Mesendoderm (in vitro differentiated cells): ENCODE data around the gene SPTLC3.

ENCODE experiments used
- DNase-seq: peaks from one replicate; pipeline ENCODE4 v3.0.0; 2013
- H2AK5ac ChIP-seq: 2 replicates; pipeline ENCODE4 v1.6.1; 2013; ENCODE audit warnings: low read length, inconsistent platforms
- H2BK120ac ChIP-seq: 2 replicates; pipeline ENCODE4 v1.6.1; 2013; ENCODE audit warnings: low read depth, mild to moderate bottlenecking, low read length, moderate library complexity, mixed read lengths
- H2BK15ac ChIP-seq: replicated peaks from 2 replicates; pipeline ENCODE4 v1.6.1; 2013; ENCODE audit warnings: low read depth, mild to moderate bottlenecking, moderate library complexity
- H2BK5ac ChIP-seq: 2 replicates; pipeline ENCODE4 v1.6.1; 2013; ENCODE audit warnings: low read length, inconsistent platforms
- H3K18ac ChIP-seq: 2 replicates; pipeline ENCODE4 v1.6.1; 2013; ENCODE audit warnings: mild to moderate bottlenecking, low read length, mixed read lengths
- H3K23ac ChIP-seq: one replicate; pipeline ENCODE4 v1.6.1; 2013; ENCODE audit warnings: low read length
- H3K27ac ChIP-seq: 2 replicates; pipeline ENCODE4 v1.5.1; 2013; ENCODE audit warnings: low read depth, mild to moderate bottlenecking, inconsistent platforms, low read length, moderate library complexity
- H3K27me3 ChIP-seq: 2 replicates; pipeline ENCODE4 v1.6.1; 2013; ENCODE audit warnings: low read length, control low read depth, mild to moderate bottlenecking, inconsistent platforms; ENCODE audit not compliant: insufficient read depth, poor library complexity
- H3K36me3 ChIP-seq: 2 replicates; pipeline ENCODE4 v1.6.1; 2013; ENCODE audit warnings: low read length, inconsistent platforms; ENCODE audit not compliant: control insufficient read depth, insufficient read depth
- H3K4ac ChIP-seq: one replicate; pipeline ENCODE4 v1.6.1; 2013; ENCODE audit warnings: low read depth, mild to moderate bottlenecking, low read length, moderate library complexity
- H3K4me1 ChIP-seq: 2 replicates; pipeline ENCODE4 v1.6.1; 2013; ENCODE audit warnings: low read depth, low read length, inconsistent platforms; ENCODE audit not compliant: control insufficient read depth
- H3K4me2 ChIP-seq: 2 replicates; pipeline ENCODE4 v1.6.1; 2013; ENCODE audit warnings: low read length
- H3K4me3 ChIP-seq: 2 replicates; pipeline ENCODE4 v1.5.1; 2013; ENCODE audit warnings: mild to moderate bottlenecking, low read length
- H3K56ac ChIP-seq: one replicate; pipeline ENCODE4 v1.6.1; 2013; ENCODE audit warnings: low read length
- H3K79me1 ChIP-seq: 2 replicates; pipeline ENCODE4 v1.6.1; 2013; ENCODE audit warnings: low read length, inconsistent platforms
- H3K79me2 ChIP-seq: 2 replicates; pipeline ENCODE4 v1.6.1; 2013; ENCODE audit warnings: mild to moderate bottlenecking, low read length; ENCODE audit not compliant: control insufficient read depth, insufficient read depth
- H3K9ac ChIP-seq: 2 replicates; pipeline ENCODE4 v1.6.1; 2013; ENCODE audit warnings: low read length, inconsistent platforms
- H4K5ac ChIP-seq: one replicate; pipeline ENCODE4 v1.6.1; 2013; ENCODE audit warnings: low read length
- H4K8ac ChIP-seq: one replicate; pipeline ENCODE4 v1.6.1; 2013; ENCODE audit warnings: low read depth, mild to moderate bottlenecking, control low read depth, low read length, moderate library complexity
- WGBS: extraction: QIAGEN DNeasy Blood & Tissue Kit; methylation state at CpG from one replicate; pipeline ENCODE4 v1.1.7; 2013; ENCODE audit warnings: low lambda C conversion rate, missing lambda C conversion rate; ENCODE audit not compliant: insufficient coverage; ENCODE audit errors: extremely low coverage; 5-methylcytosine and 5-hydroxymethylcytosine counted together

Gene SPTLC3

GRCh38 chr20:13205425-13205824 is 196.7 kb downstream of the SPTLC3 start:
- no peak overlapping the region for H3K23ac ChIP-seq
- WGBS, result no CpG with 5 or more reads among the region's 4 CpGs

GRCh38 chr20:13205848-13206434 is 197.2 kb downstream of the SPTLC3 start:
- H3K18ac ChIP-seq, result no peak overlapping the region
- DNase-seq, result no peak
- H3K9ac ChIP-seq, result no peak overlapping the region
- H3K4me3 ChIP-seq, result no peak overlapping the region
- no peak overlapping the region for H3K4ac ChIP-seq
- no peak overlapping the region for H2BK5ac ChIP-seq
- H4K8ac ChIP-seq, result no peak overlapping the region
- no peaks in the 10 kb centered on the region for H3K27me3 ChIP-seq
- H3K4me2 ChIP-seq, result no peak overlapping the region
- no peaks in the 10 kb centered on the region for H3K79me1 ChIP-seq
- H4K5ac ChIP-seq, result no peak overlapping the region
- H3K27ac ChIP-seq, result no peak overlapping the region
- no peaks in the 10 kb centered on the region for H3K79me2 ChIP-seq
- H2AK5ac ChIP-seq, result no peak overlapping the region
- no peak overlapping the region for H2BK120ac ChIP-seq
- H3K36me3 ChIP-seq, result no peaks in the 10 kb centered on the region
- no peak overlapping the region for H3K56ac ChIP-seq
- H3K23ac ChIP-seq, result no peak overlapping the region
- peaks cover 1% of the 10 kb centered on the region for H3K4me1 ChIP-seq
- no CpG with 5 or more reads among the region's 5 CpGs for WGBS
- H2BK15ac ChIP-seq, result no peak overlapping the region

More at GRCh38 chr20:13205425-13205824, 196.7 kb downstream of the SPTLC3 start:
- Histone ChIP-seq H2BK5ac (no peak overlapping the region), H3K79me1 (no peaks in the 10 kb centered on the region), H3K56ac (no peak overlapping the region), H2AK5ac (no peak overlapping the region), H3K27ac (no peak overlapping the region), H4K5ac (no peak overlapping the region), H3K79me2 (no peaks in the 10 kb centered on the region), H4K8ac (no peak overlapping the region), H3K4me2 (no peak overlapping the region), H3K4me3 (no peak overlapping the region), H3K4ac (no peak overlapping the region), H3K9ac (no peak overlapping the region), H2BK15ac (no peak overlapping the region), H3K27me3 (no peaks in the 10 kb centered on the region), H3K4me1 (peaks cover 2% of the 10 kb centered on the region), H2BK120ac (no peak overlapping the region), H3K36me3 (no peaks in the 10 kb centered on the region), H3K18ac (no peak overlapping the region)
- DNase-seq, result no peak

- H2BK15ac ChIP-seq, result no peak overlapping the region
- WGBS, result no CpG with 5 or more reads among the region's 2 CpGs
- no peak overlapping the region for H3K27ac ChIP-seq
- H4K8ac ChIP-seq, result no peak overlapping the region
- no peak overlapping the region for H2BK5ac ChIP-seq
- no peaks in the 10 kb centered on the region for H3K79me1 ChIP-seq
- no peak overlapping the region for H3K9ac ChIP-seq
- no peak overlapping the region for H3K18ac ChIP-seq
- H3K56ac ChIP-seq, result no peak overlapping the region
- H3K23ac ChIP-seq, result no peak overlapping the region
- DNase-seq, result no peak
- H2AK5ac ChIP-seq, result no peak overlapping the region
- no peaks in the 10 kb centered on the region for H3K79me2 ChIP-seq
- no peak overlapping the region for H4K5ac ChIP-seq
- H3K4me1 ChIP-seq, result no peaks in the 10 kb centered on the region
- no peak overlapping the region for H3K4me2 ChIP-seq
- no peaks in the 10 kb centered on the region for H3K36me3 ChIP-seq
- H3K27me3 ChIP-seq, result no peaks in the 10 kb centered on the region
- H3K4me3 ChIP-seq, result no peak overlapping the region
- no peak overlapping the region for H2BK120ac ChIP-seq
- no peak overlapping the region for H3K4ac ChIP-seq
Measured at GRCh38 chr20:13207016-13207415, 198.2 kb downstream of the SPTLC3 start.

GRCh38 chr20:13211956-13212618 is 203.3 kb downstream of the SPTLC3 start:
- Histone ChIP-seq H2BK15ac (no peak overlapping the region), H3K79me1 (no peaks in the 10 kb centered on the region), H3K23ac (no peak overlapping the region), H3K4me3 (no peak overlapping the region), H3K36me3 (no peaks in the 10 kb centered on the region), H2BK120ac (no peak overlapping the region), H4K5ac (no peak overlapping the region), H3K4me2 (no peak overlapping the region), H3K27me3 (peaks cover 2% of the 10 kb centered on the region), H3K27ac (no peak overlapping the region), H2AK5ac (no peak overlapping the region), H2BK5ac (no peak overlapping the region), H3K9ac (no peak overlapping the region), H4K8ac (no peak overlapping the region), H3K18ac (no peak overlapping the region), H3K4me1 (no peaks in the 10 kb centered on the region), H3K4ac (no peak overlapping the region), H3K79me2 (no peaks in the 10 kb centered on the region), H3K56ac (no peak overlapping the region)
- WGBS, result 100% methylated on average over 1 of the region's 4 CpGs
- DNase-seq, result no peak

- Histone ChIP-seq H3K9ac (no peak overlapping the region), H3K4me2 (no peak overlapping the region), H3K4me1 (no peaks in the 10 kb centered on the region), H4K5ac (no peak overlapping the region), H3K23ac (no peak overlapping the region), H3K27me3 (peaks cover 2% of the 10 kb centered on the region), H4K8ac (no peak overlapping the region), H3K18ac (no peak overlapping the region), H3K56ac (no peak overlapping the region), H2BK120ac (no peak overlapping the region), H3K4ac (no peak overlapping the region), H3K36me3 (no peaks in the 10 kb centered on the region), H2BK5ac (no peak overlapping the region), H2BK15ac (no peak overlapping the region), H3K4me3 (no peak overlapping the region), H3K79me1 (no peaks in the 10 kb centered on the region), H2AK5ac (no peak overlapping the region), H3K79me2 (no peaks in the 10 kb centered on the region), H3K27ac (no peak overlapping the region)
- WGBS, result 100% methylated on average over 2 of the region's 5 CpGs
- no peak for DNase-seq
Measured at GRCh38 chr20:13212750-13213149, 204.0 kb downstream of the SPTLC3 start.

- H2BK5ac ChIP-seq, result no peak overlapping the region
- H3K56ac ChIP-seq, result no peak overlapping the region
- H3K9ac ChIP-seq, result no peak overlapping the region
- no peaks in the 10 kb centered on the region for H3K79me1 ChIP-seq
- H4K8ac ChIP-seq, result no peak overlapping the region
- H3K4ac ChIP-seq, result no peak overlapping the region
- no CpG with 5 or more reads among the region's 1 CpG for WGBS
- H3K4me2 ChIP-seq, result no peak overlapping the region
- H3K18ac ChIP-seq, result no peak overlapping the region
- peaks cover 4% of the 10 kb centered on the region for H3K27me3 ChIP-seq
- H3K4me3 ChIP-seq, result no peak overlapping the region
- no peak overlapping the region for H2BK120ac ChIP-seq
- H3K4me1 ChIP-seq, result no peaks in the 10 kb centered on the region
- H3K23ac ChIP-seq, result no peak overlapping the region
- H3K27ac ChIP-seq, result no peak overlapping the region
- H3K79me2 ChIP-seq, result no peaks in the 10 kb centered on the region
- DNase-seq, result no peak
- H4K5ac ChIP-seq, result no peak overlapping the region
- no peaks in the 10 kb centered on the region for H3K36me3 ChIP-seq
- no peak overlapping the region for H2BK15ac ChIP-seq
- H2AK5ac ChIP-seq, result no peak overlapping the region
Measured at GRCh38 chr20:13213335-13213734, 204.6 kb downstream of the SPTLC3 start.
